Stromal cell of bone marrow (primary cell): ENCODE measurements around the gene TMEM131.
"Not testable (repeated sequence)": the region's sequence is repeated elsewhere in the genome, so short reads cannot be mapped to it uniquely, and the experiment has no call there.

Experiments used
- DNase-seq: peaks from one replicate; pipeline ENCODE4 v3.0.0-alpha.2; 2012; ENCODE audit warnings: low read depth

TMEM131 gene

DNA sequence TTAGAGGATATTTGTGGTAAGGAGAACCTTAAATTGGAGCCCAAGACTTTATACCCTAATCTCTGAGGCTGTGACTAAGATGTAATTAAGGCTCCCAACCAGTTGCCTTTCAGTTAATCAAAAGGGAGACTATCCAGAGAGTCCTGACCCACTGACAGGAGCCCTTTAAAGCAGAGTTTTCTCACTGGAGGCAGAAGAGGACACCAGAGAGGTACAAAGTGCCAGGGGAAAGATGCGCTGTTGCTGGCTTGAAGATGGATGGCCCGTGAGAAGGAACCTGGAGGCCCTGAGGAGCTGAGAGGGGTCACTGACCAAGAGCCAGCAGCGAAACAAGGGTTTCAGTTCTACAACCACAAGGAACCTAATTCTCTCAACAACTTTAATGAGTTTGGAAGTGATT, 137.3 kb downstream of the TMEM131 start:
- no peak for DNase-seq

DNA sequence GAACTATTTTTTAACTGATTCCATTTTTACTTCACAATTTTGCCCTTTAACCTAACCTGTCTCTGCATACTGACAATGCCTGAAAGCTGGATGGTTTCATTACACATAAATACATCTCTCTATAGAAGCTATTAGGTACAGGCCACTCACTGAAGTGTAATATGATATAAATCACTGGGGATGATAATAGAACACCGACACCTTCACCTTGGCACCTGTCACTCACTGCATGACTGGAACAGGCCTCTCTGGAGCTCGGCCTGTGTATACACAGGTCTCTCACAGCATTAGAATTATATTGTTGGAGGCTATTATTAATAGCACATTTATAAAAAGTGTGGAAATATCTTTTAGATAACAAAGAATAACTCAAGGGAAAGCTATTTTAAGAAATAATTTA, 138.2 kb downstream of the TMEM131 start:
- DNase-seq, result no peak

DNA sequence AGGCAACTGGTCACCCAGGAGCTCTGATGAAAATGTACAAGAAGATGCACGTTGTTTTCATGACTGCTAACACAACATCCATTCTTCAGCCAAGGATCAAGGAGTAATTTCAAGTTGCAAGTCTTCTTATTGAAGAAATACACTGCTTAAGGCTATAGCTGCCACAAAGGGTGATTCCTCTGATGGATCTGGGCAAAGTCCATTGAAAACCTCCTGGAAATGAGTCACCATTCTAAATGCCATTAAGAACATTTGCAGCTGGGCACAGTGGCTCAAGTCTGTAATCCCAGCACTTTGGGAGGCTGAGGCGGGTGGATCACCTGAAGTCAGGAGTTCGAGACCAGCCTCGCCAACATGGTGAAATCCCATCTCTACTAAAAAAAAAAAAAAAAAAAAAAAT, 142.7 kb downstream of the TMEM131 start:
- DNase-seq, result peak; percentile 21

DNA sequence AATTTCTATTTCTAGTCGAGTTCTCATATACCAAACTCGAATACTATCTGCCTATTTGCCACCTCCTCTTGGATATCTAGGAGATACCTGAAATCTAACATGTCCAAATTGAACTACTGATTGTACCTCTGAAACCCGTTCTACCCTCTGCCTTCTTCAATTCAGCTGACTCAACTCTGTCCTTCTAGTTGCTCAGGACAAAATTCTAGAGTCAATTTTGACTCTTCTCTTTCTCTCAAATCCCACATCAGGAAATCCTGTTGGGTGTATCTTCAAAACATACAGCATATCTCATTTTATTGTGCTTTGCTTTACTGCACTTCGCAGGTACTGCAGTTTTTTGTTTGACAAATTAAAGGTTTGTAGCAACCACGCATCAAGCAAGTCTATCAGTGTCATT, 144.6 kb downstream of the TMEM131 start:
- no peak for DNase-seq

DNA sequence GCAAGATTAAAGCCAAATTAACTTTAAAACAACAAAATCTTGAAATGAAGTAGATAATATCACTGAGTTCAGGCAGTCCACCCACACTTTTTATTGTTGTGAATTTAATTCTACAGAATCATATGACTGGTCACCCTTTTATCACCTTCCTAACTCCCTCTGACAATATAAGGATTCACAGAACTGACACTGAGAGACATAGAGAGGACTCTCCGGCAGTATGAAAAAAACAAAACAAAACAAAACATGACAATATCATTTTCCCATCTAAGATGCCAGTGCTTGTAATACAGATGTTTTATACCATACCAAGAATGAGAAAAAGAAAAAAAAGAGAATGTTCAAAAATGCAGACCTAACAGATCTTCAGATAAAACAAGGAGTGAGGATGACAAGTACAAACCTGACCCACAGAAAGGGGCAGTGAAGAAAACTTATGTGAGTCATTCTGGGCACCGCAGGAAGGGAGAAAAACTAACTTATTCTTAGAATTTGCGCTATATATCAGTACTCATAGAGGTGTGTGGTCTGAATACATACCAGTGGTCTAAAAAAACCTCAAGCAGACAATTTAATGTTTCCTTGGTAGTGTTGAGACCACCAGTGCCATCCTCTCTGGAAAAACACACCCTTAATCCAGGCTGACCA, 145.7 kb downstream of the TMEM131 start:
- DNase-seq, result no peak

DNA sequence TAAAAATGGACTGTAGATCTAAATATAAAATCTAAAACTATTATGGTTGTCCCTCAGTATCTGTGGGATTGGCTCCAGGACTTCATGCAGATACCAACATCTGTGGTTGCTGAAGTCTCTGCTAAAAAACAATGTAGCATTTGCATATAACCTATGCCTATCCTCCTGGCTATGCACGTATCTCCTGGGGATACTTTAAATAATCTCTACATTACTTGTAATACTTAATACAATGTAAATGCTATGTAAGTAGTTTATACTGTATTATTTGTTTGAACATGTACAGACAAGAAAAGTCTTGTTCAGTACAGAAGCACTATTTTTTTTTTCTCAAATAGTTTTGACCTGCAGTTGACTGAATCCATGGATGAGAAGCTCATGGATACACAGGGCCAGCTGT, 147.4 kb downstream of the TMEM131 start:
- no peak for DNase-seq

DNA sequence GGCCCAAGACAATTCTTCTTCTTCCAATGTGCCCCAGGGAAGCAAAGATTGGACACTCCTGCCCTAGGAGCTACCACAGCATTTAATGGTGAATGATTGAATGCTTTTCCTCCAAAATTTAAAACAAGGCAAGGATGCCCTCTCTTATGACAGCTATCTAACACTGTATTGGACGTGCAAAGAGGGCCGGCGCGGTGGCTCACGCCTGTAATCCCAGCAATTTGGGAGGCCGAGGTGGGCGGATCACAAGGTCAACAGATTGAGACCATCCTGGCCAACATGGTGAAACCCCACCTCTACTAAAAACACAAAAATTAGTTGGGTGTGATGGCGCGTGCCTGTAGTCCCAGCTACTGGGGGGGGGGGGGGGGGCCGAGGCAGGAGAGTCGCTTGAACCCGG, 149.0 kb downstream of the TMEM131 start:
- DNase-seq, result not testable (repeated sequence)

DNA sequence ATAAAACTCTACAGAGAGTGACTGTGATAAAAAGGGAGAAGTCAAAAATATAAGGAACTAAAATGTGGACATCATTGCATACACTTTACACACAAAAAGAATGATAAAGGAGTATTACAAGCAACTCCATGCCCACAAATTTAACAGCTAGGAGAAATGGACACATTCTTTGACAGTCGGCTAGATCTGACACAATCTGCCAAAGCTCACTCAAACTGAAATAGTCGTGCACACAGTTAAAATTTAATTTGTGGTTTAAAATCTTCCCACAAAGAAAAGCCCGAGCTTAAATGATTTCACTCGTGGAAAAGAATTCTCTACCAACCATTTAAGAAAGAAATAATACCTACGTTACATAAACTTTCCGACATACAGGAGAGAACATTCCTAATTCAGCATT, 149.9 kb downstream of the TMEM131 start:
- DNase-seq, result no peak

DNA sequence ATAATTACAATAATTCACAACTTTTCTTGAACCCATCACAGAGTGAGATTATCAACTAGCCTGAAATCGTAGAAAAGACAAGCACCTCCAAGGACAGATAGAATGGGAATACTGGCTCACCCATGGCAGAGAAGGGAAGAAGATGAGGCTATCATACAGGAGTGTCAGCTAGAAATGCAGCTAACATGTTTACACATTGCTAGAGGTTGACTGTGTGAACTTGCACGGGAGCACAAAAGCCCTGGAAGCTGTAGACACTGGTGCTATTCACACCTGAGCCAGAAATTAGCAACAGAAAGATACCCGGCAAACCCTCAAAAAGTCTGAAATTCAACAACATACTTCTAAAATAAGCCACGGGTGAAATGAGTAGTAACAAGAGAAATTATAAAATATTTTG, 150.6 kb downstream of the TMEM131 start:
- no peak for DNase-seq

DNA sequence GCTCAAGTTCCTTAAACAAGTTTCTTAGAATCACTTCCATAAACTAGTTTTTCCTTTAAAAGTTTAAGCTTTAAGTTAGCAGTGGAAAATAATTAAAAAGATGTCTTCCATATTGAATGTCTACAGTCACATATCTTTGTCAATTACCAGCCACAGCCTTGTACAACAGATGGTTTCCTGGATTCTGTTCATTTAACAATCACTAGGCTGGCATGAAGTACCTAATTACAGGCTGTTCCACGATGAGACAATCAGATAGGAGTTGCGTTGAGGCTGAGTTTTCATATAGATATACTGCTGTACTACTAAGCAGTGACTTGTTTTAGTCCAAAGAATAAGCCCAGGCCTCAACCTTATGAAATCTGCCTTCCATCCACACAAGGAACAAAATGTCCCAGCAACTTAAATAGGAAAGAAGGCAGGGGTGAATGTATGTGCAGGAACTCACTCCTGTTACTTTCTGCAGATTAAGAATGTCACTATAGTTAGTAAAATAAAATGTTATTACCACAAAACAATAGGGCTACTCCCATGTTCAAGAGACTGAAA, 151.4 kb downstream of the TMEM131 start:
- DNase-seq, result no peak

DNA sequence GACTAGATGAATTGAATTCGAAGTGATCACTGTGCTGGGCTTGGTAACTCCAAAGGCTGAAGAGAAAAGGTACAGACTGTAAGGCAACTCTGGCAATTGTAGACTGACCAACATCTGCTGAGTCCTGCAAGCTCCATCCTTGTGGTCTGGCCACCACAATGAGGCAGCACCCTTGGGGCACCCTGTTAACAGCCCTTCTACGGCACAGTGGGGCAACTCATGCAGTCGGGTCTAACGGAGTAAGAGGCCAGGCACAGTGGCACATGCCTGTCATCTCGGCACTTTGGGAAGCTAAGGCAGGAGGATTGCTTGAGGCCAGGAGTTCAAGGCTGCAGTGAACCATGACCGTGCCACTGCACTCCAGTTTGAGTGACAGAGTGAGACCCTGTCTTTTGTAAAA, 155.6 kb downstream of the TMEM131 start:
- no peak for DNase-seq

DNA sequence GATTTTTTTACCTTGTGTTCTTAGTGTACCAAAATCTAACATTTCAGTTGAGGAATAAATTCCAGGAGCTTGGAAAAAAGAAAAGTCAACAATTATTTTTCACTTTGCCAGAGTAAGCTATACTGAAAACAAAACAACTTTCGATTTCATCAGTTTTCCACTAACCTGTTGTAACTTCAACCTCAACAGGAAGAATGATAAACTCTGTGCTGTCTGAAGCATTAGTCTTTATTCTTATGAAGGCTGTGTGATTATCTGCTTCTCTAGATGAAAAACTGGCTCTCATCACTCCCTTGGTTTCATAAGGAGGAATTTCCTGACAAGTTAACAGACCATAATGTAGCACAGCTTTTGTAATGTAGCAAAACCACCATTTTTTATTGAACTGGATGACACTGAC, 161.1 kb downstream of the TMEM131 start:
- DNase-seq, result no peak

DNA sequence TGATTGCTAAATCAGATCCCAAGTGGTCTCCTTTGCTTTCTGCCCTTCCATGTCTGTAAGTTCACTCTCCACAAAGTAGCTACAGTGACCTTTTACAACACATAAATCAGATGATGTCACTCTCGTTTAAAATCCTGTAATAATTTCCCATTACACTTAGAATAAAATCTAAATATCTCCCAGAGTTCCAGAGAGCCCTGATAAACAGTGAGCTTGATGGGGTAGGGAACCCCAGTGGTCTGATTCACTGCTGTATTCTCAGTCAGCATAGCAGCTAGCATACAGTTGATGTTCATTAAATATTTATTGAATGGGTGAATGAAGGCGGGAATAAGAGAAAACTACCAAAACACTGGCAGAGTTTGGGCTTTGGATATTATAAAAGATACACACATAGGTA, 164.6 kb downstream of the TMEM131 start:
- DNase-seq, result no peak

DNA sequence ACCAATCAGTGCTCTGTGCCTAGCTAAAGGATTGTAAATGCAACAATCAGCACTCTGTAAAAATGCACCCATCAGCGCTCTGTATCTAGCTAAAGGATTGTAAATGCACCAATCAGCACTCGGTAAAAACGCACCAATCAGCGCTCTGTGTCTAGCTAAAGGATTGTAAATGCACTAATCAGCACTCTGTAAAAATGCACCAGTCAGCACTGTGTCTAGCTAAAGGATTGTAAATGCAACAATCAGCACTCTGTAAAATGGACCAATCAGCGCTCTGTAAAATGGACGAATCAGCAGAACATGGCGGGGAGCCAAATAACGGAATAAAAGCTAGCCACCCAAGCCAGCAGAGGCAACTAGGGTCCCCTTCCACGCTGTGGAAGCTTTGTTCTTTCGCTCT, 166.5 kb downstream of the TMEM131 start:
- not testable (repeated sequence) for DNase-seq

DNA sequence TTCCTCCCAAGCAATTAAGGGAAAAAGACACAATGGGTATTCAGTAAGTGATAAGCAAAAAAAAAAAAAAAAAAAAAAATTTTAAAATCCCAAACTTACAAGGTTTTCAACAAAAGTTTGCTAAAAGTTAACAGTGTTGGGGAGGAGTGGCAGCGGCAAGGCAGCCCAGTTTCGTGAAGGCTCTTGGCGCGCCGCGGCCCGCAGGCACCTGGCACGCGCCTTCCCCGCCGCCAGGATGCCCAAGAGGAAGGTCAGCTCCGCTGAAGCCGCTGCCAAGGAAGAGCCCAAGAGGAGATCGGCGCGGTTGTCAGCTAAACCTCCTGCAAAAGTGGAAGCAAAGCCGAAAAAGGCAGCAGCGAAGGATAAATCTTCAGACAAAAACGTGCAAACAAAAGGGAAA, 168.7 kb downstream of the TMEM131 start:
- DNase-seq, result not testable (repeated sequence)

DNA sequence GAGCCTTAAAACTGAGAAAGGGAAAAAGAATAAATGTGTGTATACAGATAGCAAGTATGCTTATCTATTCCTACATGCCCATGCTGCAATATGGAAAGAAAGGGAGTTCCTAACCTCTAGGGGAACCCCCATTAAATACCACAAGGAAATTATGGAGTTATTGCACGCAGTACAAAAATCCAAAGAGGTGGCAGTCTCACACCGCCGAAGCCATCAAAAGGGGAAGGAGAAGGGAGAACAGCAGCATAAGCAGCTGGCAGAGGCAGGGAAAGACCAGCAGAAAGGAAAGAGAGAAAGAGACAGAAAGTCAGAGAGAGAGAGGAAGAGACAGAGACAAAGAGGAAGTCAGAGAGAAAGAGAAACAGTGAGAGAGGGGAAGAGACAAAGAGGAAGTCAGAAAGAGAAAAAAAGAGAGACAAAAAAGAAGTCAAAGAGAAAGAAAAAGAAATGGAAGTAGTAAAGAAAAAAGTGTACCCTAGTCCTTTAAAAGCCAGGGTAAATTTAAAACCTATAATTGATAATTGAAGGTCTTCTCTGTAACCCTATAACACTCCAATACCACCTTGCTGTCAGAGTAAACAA, 169.4 kb downstream of the TMEM131 start:
- DNase-seq, result not testable (repeated sequence)

DNA sequence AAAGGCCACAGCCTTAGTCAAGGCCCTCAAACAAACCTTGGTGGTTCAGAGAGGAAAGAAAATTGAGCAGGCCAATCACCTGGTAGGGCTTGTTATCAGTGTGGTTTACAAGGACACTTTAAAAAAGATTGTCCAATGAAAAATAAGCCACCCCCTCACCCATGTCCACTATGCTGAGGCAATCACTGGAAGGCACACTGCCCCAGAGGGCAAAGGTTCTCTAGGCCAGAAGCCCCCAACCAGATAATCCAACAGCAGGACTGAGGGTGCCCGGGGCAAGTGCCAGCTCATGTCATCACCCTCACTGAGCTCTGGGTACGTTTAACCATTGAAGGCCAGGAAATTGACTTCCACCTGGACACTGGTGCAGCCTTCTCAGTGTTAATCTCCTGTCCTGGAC, 171.7 kb downstream of the TMEM131 start:
- DNase-seq, result not testable (repeated sequence)

DNA sequence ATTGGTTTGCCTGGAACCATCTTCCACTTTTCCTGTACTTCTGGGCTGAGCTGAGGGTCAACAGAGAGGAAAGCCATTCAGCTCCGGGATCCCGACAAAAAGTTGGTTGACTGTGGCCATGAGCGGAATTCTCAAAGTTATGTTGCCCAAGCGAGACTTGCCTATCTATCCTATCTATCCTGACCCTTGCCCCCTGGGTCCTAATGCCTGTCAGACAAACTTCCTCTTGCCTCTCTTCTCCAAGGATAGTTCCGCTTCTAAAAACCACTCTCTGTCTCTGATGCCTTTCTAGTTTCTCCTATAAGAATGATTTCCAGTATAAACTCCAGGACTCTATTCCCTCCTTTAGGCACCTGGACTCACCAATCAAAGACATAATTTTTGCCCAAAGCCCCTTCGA, 173.9 kb downstream of the TMEM131 start:
- DNase-seq, result not testable (repeated sequence)

DNA sequence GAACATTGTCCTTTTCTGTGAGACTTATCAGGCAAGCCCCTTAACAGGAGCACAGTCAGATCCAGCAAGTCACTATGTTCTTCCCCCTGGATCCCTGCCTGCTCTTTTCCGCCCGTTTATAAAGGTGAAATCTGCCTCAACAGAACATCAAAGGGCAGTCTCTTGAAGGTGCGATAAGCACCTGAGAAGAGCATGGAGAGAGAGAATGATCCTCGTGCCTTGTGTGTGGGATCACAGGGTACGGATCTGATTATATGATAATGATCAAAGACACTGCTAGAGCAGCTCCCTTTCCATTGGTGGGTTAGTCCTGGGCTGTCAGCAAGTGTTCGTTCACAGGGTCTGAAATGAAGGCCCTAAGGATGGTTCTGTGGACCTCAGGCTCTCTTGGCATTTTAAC, 176.0 kb downstream of the TMEM131 start:
- DNase-seq, result no peak

DNA sequence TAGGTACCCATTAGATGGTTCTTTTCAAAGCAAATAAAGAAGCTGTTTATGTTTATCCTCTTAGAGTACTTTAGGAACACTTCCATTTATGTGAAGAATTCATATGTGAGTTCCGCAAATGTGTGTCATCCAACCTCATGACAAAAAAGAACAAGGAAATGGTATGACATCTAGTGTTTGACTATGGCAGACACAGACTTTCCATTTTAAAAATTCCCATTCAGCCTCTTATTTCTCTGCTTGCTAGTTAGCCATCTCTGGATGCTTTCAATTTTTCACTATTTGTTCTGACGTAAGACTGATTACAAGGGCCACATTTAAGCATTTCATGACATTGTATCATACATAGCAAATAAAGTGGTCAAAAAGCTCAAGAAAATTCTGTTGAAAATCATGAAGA, 179.3 kb downstream of the TMEM131 start:
- no peak for DNase-seq

DNA sequence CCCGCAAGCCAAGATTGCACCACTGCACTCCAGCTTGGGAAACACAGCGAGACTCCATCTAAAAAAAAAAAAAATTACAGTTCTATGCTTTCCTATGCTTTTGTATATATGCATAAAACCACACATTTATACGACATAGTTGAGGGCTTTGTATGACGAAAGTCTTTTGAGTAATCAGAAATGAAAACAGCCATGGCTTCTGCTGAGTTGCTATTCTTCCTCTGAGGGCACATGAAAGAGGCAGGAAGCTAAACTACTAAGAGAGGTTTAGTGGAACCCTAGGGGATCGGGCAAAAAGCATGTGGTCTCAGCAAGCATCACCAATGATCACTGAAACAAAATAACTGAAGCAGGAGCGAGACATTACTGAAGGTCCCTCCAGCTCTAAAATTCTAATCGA, 182.8 kb downstream of the TMEM131 start:
- peak; percentile 7 for DNase-seq

DNA sequence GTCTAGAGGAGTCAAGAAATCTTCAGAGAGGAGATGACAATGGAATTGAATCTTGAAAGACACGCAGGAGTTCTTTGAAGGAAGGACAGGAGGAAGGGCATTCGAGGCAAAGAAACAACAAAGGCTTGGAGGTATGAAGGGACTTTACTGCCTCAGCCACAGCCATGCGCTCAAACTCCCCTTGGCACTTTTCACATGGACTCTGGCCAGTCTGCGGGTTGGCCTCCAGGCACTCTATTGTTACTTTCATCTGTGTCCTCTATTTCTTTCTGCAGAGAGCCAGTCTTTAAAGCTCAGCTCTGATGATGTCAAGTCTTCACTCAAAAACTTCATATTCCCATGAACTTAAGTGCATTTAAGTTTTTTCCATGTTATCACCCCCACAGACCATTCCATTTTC, 186.9 kb downstream of the TMEM131 start:
- DNase-seq, result no peak

DNA sequence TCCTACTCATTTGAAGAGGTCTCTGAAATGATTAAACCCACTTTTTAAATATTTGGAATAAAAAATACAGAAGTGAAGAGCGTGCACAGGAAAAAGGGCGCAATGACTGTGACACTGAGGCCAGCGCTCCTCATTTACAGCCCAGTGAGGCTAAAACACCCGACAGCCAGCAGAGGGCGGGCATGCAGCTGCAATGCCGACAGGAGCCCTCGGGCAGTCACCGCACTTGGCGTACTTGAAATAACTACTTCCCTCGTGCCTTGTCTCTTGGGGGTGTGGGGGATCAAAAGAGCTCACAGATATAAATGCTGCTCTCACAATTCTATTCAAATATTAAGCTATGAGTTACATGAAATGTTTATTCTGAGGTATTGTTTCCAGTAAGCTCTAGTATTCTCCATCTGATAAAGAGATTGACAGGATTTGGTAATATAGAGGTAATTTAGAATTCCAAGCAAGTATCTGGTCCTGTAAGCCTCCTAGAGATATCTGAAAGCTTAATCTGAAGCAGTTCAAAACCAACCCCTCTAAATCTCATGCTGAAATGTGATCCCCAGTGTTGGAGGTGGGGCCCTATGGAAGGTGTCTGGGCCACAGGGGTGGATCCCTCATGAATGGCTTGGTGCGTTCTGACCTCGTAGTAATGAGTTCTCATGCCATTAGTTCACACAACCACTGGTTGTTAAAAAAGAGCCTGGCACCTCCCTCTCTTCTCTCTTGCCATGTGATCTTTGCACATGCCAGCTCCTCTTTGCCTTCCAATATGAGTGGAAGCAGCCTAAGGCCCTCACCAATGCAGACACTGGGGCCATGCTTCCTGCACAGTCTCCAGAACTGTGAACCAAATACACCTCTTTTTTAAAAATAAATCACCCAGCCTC, 188.8 kb downstream of the TMEM131 start:
- DNase-seq, result peak; percentile 63
